Amniotic epithelial cell (primary cell): ENCODE measurements around the gene KLHL30.
"Not testable (repeated sequence)": the region's sequence is repeated elsewhere in the genome, so short reads cannot be mapped to it uniquely, and the experiment has no call there.

Experiments
- DNase-seq: peaks from one replicate; pipeline ENCODE4 v3.0.0-alpha.2; 2010; ENCODE audit warnings: low read depth

KLHL30 gene

DNA sequence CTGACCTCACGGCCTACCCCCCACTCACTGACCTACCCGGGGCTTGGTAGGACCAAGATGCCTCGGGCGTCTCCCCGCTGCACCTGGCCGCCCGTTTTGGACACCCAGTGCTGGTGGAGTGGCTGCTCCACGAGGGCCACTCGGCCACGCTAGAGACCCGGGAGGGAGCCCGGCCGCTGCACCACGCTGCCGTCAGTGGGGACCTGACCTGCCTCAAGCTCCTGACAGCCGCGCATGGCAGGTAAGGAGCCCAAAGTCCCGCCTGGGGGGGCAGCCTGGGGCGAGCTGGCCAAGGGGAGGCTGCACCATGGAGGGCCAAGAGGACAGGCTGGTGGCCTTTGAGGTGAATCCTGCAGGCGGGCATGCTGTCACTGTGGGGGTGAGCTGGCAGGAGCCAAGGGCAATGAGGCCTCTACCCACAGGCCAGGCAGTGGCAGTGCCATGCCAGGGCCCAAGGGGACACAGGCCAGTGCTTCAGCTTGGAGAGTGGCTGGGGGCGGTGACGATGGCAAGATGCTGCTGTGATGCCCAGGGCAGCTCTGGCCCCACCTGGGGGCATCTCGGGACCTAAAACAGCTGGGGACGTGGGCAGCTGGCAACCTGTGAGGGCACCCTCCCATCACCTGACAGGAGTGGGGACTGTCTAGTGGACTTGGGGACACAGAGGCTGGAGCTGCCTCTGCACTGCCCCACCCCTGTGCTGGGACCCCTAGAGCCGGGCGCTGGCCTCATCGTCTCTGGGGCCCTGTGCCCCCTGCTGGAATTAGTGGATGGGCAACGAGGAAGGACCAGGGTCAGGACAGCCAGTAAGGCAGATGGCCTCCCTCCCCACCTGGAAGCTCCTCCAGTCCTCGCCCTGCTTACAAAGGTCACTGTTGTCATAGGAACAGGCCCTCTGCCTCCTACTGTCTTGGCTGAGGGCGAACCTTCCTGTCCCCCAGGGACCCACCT is 36.3 kb upstream of the KLHL30 start:
- DNase-seq, result no peak

DNA sequence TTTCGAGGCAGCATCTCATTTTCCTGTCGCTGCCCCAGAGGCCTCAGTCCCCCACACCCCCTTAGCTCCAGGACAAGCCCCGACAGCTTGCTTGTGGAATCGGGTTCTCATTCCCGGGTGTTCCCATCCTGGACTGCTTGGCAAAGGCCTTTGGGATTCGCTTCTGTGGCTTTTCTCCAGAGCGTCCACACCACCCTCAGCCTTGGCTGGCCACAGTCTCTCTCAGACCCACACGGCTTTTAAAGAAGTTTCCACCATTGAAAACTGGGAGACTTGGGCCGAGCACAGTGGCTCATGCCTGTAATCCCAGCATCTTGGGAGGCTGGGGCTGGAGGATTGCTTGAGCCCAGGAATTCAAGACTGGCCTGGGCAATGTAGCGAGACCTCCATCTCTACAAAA is 35.6 kb upstream of the KLHL30 start:
- no peak for DNase-seq

DNA sequence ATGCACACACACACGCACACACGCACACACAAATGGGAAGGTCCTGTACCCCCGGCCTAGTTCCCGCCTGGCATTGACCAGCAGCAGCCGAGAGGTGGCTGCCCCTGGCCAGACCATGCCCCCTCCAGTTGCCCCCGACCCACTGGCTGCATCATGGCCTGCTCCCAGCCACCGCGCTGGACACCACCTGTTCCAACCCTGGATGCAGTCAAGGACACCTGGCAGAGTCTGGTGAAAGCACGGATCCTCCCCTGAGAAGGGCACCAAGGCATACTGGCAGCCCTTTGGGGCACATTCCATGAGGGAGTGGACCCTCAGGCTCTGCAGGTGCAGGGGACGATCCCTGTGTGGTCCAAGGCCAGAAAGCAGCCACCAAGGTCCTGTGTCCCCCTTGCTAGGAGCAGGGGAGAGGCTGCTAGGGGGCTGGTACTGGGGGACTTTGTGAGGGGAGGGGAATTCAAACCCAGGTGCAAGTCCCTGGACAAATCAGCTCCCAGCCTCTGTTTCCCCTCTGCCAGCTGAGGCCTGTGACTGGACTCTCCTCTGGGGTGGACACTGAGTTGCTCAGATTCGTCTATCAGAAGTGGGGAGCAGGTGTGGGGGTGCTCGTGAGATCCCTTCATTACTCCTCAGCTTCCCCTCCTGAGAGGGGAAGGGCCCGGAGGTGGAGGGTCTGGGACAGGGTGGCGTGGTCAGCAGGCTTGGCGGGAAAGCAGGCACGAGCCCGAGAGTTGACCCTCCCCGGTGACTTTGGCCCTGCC is 34.8 kb upstream of the KLHL30 start:
- no peak for DNase-seq

DNA sequence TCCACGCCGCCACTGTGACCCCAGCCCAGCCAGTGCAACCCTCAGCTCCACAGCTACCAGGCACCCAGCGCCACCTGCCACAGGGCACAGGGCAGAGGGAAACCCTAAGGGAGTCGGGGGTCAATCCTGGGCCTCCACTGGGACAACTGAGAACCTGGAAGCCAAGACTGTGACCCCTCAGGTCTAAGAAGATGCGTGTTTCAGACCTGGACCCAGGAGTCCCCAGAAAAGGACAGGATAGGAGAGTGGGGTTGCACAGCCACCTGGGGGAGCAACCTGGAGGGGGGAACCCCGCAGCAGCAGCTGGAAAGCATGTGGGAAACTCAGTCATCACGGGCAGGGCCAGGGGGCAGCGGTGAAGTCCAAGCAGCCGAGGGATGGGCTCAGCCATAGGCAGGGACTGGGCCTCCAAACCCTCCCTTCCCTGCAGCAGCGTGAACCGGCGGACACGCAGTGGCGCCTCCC is 34.2 kb upstream of the KLHL30 start:
- DNase-seq, result no peak

DNA sequence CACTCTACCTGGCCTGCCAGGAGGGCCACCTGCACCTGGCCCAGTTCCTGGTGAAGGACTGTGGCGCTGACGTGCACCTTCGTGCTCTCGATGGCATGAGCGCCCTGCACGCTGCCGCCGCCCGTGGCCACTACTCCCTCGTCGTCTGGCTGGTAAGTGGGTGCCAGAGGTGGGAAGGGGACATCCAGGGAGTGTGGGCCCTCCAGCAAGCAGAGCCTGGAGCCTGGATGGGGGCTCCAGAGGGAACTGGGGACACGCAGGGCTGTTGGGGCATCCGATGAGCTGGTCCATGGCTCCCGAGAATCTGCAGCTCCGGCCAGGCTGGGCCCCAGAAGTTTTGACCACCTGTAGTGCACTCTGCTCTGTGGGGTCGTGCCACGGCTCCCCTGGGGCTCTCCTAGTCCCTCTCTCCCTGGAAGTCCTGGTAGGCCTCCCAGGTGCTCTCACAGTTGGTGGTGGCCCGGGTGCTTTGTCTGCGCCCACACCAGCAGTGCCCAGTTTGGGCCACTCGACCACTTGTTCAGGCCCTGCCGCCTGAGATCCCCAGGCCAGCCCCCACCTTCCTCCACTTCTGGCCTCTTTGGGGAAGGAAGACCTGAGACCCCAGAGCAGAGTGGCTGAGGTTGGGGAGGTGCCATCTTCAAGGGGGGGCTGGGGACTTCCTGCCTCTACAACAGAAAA is 33.6 kb upstream of the KLHL30 start:
- no peak for DNase-seq

DNA sequence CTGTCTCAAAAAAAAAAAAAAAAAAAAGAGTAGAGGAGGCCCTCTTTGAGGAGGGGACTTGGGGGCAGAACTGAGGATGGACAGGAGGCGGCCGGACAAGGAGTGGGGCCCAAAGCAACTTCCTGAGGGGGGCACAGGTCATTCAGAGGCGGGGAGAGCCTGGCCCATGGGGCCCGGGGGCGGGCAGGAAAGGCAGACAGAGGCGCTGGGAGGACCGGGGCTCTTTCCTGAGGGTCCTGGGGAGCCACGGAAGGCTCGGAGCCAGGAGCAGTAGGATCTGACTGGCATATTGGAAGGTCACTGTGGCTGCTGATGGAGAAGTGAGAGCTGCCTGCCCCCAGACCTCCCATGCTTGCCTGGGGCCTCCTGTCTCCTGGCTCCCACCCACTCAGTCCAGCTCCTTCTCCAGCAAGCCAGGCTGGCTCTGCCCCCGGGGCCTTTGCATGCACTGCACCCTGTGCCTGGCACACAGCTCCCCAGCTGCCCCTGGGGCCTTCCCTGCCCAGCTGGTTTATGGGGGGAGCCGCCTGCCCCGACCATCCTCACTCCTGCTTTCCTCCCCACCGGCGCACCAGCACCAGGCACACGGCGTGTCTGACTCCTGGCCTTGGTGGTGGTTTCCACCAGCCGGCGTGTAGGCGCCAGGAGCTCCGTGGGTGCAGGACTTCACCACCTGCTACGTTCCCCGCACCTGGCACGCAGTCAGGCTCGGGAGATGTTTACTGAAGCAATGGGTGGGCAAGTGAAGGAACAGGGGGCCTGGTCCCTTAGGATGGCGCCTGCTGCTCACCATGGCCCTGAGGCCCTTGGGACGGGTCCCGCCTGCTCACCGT is 32.7 kb upstream of the KLHL30 start:
- DNase-seq, result no peak

DNA sequence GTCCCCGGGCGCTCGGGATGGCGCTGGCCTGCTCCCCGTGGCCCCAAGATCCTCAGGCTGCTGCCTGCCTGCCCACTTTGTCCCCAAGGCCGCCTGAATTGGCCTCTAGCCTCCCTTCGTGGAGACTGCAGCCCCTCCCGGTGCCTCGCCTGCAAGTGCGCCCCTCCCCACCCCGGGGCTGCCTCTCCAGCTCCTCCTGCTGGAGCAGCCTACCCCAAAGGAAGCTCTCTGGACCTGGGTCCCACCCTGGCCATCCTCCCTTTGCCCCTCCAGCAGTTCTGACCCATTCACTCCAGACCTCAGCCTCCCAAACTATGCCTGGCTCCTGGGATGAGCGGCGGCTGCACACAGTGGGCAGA is 32.1 kb upstream of the KLHL30 start:
- no peak for DNase-seq

DNA sequence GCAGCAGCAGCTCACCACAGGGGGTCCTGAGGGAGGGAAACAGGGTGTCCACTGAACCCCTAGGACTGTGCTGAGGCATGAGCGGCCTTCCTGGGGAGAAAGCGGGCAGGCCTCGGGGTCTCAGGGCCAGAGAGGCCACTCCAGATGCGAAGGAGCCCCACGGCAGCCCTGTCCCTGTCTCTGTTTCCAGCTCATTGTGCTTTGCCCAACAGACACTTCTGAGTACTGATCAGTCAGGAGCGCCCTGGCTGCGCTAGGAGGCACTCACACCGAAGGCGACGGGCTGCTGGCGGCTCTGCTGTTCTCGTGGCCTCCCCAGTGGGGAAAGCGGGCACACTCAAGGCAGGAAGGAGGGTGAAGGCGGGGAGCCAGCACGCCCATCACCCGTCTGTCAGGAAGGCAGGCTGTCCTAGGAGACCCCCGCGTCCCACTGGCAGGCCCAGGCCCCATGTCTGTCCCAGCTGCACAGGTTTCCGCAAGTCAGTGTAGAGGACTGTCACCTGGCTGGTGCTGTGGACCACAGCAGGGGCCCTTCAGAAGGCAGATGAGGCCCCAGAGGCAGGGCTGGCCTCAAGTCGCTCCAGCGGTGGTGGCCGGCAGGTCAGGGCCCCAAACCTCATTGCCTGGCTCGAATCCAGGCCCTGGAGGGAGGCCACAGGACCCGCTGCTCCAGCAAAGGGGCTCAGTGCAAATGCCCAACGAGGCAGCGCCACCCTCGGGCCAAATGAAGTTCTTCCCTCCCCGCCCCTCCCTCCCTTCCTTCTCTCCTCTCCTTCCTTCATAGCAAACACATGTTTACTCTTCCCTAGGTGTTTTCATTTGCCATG is 31.6 kb upstream of the KLHL30 start:
- peak; percentile 16 for DNase-seq

DNA sequence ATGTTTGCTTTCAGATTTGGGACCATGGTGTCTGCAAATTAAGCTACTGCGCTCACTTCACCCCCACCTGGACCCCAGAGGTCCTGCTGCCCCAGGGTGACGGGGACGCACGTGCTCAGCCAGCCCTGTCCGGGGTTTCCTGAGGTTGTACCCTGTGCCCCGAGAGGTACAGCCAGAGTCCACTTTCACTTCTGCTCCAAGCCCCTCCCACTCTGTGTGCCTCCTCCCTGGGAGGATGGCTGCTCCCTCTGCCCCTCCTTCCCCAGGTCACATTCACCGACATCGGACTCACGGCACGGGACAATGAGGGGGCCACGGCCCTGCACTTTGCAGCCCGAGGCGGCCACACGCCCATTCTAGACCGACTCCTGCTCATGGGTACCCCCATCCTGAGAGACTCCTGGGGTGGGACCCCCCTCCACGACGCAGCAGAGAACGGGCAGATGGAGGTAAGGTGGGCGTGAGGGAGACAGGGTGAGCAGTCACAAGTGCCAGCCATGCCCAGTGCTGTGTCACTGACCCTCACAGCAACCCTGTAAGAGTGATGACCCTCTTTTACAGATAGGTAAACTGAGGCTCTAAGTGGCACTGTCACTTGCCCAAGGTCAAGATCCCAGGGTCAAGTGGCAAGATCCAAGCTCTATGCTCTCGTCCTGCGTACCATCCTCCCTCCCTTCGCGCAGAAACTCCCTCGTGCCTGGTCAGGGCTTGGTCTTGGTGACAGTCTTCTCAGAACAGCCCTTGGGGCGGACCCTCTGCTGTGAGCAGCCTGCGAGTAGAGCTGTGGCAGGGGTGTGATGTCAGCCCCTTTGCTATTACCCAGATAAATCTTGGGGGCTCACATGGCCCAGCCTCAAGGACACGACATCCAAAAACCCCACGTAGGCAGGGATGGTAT is 30.7 kb upstream of the KLHL30 start:
- DNase-seq, result no peak

DNA sequence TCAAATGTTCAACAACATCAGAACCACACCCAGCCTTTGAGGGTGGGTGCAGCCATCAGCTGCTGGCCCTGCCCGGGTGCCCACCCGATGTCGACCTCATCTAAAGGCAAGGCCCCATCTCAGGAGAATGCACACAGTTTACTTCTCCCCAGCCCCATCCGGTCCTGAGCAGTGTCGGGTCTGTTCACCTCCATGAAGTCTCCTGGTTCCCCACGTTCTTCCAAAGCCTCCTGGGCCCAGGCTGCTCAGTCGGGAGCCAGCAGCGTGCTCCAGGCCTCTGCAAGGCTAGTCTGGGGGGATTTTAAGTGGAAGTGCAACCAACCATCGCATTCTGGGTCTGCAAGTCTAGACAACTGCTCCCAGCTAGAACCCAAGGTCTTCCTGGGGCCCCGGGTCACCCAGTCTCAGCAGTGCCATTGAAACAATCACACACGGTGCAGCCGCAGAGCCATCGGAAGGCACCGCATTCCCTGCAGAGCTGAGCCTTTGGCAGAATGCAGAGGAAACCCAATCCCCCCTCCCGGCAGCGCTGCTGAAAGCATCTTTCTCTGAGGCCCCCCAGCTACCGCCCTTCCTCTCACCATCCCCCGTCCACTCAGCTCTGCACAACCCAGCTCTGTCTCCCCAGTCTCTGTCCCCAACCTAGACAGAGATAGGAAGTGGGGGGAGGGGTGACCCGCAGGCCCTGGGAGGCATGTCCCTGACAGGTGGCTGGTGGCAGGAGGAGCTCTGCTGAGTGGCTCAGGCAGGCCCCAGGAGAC is 29.9 kb upstream of the KLHL30 start:
- DNase-seq, result no peak

DNA sequence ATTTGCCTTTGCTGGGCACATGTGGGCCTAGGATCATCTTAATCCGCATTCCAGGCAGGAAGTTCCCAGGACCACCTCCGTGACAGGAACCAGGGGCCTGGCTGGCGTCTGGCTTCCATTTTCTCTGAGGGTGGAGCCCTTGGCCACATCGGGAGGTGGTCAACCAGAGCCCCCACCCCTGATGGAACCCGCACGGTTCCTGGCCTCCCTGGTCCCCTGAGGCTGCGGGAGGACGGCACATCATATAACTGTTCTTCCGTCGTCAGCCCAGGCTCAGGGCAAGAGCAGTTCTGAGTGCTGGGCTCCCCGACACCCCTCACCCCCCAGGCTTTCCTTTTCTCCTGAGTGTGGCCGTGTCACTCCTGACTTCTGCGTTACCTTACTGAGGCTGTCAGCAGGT is 24.9 kb upstream of the KLHL30 start:
- DNase-seq, result no peak

DNA sequence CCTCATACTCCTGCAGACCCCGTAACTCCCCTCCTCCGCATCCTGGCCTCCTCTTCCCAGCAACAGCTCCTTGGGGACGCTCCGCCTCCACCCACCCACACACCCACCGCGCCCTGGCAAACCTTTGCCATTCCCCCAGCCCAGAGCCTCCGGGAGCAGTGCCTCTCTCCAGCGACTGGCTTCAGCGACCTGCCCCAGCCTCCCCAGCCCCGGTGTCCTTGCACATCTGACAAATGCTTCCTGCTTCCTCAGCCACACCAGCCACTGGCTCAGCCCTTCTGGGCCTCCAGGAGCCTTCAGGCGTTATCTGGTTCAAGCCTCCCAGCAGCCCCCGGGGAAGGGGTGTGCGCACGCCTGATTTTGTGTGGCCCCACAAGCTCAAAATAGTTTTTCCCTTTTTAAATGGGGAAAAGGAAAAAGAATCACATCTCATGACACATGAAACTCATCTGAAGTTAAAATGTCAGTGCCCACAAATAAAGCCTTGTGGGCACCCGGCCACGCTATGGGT is 24.1 kb upstream of the KLHL30 start:
- DNase-seq, result no peak

DNA sequence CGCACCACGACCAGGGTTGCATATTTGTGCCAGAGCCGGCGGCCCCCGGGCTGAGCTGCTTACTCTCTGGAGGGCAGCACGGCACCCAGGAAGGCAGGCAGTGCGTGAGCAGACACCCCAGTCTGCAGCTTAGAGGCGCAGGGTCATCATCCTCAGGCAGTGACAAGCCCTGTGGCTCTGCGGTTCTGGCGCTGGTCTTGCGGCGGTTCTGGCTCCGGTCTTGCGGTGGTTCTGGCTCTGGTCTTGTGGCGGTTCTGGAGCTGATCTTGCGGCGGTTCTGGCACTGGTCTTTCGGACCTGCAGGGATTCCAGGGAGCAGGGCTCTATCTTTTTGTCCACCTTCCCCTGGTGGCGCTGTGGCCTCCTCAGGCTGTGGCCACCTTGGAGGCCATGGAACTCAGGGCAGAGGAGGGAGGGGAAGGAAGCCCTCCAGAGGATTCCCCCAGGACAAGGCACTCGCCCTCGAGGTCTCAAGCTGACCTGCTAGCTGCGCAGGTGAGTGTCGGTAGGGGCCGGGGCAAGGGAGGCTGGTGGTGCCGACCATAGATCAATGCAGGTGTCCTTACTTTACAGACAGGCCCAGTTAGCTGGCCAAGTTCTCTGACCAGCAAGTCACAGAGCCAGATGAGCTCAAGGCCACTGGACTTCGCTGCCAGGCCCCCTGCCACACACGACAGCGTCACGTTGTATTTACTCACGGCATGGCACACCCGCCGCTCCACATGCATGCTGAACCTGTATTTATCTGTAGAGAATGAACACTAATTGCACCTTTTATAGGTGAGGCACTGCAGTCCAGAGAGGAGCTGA is 23.4 kb upstream of the KLHL30 start:
- DNase-seq, result no peak

DNA sequence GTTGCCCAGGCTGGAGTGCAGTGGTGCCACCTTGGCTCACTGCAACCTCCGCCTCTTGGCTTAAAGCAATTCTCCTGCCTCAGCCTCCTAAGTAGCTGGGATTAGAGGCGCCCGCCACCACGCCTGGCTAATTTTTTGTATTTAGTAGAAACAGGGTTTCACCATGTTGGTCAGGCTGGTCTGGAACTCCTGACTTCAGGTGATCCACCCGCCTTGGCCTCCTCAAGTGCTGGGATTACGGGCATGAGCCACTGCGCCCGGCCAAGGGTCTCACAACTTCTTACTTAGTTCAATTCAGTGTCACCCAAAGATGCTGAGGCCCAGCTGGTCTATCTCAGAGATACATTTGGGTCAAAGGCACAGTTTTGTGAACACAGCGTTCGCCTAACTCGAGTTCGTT is 22.8 kb upstream of the KLHL30 start:
- DNase-seq, result not testable (repeated sequence)

DNA sequence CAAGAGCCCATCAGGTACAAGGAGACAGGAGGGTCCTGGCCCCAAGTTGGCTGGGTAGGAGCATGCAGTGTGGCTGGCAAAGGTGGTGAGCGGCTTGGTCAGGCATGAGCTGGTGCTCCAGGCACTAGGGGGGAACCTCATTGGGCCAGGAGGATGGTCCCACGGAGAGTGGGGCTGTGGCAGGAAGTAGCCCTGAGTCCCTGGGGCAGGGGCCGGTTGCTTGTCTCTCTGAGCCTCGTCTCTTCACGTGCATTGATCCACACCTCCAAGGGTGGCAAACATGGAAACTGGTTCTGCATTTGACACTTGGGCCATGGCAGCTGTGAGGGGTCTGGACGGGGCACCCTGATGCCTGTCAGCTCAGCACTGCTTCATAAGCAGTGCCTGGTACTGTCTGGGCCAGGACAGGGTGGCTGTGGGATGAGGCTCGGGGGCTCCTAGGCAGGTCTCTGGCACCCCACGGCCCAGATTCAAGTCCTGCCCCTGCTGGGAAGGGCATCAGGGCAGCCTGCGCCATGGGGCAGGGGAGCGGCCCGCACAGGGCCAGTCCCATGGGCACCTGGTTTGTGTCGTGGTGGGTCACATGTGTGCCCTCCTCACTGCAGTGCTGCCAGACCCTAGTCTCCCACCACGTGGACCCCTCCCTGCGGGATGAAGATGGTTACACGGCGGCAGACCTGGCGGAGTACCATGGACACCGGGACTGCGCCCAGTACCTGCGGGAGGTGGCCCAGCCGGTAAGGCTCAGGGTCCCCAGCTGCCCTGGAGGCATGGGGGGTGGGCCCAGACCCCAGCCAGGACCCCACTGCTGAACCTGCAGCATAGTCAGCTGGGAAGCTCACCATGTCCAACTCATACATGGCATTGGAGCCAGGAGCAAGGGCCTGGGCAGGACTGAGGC is 21.9 kb upstream of the KLHL30 start:
- no peak for DNase-seq

DNA sequence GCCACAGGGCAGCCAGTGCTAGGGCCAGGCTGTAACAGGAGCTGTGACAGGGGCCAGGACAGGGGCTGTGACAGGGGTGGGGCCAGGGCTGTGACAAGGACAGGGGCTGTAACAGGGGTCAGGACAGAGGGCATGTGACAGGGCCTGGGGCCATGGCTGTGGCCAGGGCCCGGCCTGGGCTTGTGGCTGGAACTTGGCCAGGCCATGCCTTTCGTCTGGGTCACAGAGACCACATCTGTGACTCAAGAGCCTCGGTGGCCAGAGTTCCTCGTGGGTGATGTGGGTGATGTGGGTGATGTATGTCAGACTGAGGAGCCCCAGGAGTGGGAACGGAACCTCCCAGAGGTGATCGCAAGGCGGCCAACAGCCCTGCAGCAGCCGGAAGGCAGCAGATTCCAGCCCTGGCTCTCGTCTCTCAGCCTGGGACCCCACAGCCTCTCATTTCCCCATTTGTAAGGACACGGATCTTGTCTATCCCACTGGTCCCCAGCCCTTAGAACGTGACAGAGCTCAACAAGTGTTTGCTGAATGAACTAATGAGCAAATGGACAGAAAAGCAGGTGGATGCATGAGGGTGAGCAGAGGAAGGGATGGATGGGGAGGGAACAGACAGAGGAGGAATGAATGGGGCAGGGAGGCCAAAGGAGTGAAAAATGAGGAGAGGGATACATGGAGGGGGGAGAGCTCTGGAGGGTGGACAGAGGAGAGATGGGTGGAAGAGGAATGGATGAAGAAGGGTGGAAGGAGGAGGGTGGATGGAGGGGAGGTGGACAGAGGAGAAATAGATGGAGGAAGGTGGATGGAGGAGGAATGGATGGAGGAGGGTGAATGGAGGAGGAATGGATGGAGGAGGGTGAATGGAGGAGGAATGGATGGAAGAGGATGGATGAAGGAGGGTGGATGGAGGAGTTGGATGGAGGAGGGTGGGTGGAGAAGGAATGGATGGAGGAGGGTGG is 21.0 kb upstream of the KLHL30 start:
- no peak for DNase-seq
